ENCODE results near the gene IL1R1.

DNA sequence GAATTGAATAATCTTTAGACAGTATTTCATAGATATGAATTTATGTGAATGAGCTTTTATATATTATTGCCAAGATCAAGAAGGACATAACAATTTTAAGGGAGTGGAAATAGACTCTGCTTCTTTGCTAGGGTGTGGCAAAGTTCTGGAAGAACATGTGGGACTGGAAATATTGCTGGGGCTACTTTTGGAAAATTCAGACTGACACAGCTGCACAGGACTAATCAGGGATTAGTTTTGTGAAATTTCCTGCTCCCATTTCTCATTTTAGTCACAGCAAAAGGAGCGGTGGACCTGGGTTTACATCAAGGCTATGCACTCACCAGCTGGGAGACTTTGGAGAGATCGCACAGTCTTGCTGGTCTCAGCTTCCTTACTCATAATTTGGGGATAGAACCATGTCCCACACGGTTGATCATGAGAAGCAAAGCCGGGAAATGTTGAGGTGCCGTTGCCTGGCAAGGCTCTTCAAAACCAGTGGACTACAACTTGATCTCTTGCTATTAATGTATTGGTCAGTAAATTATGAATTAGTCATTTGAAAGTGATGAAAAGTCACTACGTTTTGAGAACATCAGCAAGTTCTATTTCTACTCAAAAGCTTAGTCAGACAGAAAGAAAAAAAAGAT lies 86.7 kb downstream of the IL1R1 start:
- TF ChIP-seq, protein P1, sequence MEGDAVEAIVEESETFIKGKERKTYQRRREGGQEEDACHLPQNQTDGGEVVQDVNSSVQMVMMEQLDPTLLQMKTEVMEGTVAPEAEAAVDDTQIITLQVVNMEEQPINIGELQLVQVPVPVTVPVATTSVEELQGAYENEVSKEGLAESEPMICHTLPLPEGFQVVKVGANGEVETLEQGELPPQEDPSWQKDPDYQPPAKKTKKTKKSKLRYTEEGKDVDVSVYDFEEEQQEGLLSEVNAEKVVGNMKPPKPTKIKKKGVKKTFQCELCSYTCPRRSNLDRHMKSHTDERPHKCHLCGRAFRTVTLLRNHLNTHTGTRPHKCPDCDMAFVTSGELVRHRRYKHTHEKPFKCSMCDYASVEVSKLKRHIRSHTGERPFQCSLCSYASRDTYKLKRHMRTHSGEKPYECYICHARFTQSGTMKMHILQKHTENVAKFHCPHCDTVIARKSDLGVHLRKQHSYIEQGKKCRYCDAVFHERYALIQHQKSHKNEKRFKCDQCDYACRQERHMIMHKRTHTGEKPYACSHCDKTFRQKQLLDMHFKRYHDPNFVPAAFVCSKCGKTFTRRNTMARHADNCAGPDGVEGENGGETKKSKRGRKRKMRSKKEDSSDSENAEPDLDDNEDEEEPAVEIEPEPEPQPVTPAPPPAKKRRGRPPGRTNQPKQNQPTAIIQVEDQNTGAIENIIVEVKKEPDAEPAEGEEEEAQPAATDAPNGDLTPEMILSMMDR (IDR thresholded peaks at IDR 0.05): no peak
- TF ChIP-seq EP300 (IDR thresholded peaks at IDR 0.05): no peak

Measured in esophagus muscularis mucosa (tissue), 3 donors.